ENCODE results near the gene WBP1.
"Not testable (repeated sequence)": the region's sequence is repeated elsewhere in the genome, so short reads cannot be mapped to it uniquely, and the experiment has no call there.

The WBP1 gene

GRCh38 chr2:74417197-74417596, 41.0 kb upstream of the WBP1 start:
- no peak overlapping the region for H3K4me3 ChIP-seq (ENCODE audit: control insufficient read depth, low read depth, low read length)
- DNase-seq (ENCODE audit: low read depth), result no peak
- TF ChIP-seq, protein P1, sequence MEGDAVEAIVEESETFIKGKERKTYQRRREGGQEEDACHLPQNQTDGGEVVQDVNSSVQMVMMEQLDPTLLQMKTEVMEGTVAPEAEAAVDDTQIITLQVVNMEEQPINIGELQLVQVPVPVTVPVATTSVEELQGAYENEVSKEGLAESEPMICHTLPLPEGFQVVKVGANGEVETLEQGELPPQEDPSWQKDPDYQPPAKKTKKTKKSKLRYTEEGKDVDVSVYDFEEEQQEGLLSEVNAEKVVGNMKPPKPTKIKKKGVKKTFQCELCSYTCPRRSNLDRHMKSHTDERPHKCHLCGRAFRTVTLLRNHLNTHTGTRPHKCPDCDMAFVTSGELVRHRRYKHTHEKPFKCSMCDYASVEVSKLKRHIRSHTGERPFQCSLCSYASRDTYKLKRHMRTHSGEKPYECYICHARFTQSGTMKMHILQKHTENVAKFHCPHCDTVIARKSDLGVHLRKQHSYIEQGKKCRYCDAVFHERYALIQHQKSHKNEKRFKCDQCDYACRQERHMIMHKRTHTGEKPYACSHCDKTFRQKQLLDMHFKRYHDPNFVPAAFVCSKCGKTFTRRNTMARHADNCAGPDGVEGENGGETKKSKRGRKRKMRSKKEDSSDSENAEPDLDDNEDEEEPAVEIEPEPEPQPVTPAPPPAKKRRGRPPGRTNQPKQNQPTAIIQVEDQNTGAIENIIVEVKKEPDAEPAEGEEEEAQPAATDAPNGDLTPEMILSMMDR (conservative IDR thresholded peaks at IDR 0.05; ENCODE audit: control insufficient read depth, insufficient read depth, low read depth, low read length), result no peak

DNA sequence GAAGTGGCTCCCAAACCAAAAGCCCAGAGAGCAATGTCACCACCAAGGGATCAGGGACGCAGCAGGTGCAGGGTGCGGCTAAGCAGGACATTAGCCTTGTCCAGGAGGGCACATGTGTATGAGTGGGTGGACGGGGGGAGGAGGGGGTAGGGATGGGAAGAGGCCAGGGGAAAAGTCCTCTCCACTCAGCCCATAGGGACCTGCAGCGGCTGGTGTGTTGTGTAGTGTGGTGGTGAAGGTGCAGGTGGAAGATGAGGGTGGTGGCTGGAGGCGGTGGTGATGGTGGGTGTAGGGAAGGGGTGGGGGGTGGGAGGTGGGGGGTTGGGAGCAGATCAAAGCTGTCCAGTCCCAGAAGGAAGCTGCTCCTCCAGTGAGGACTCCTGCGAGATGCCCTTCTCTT, 40.5 kb upstream of the WBP1 start:
- no peak overlapping the region for H3K4me3 ChIP-seq (ENCODE audit: control insufficient read depth, low read depth, low read length)
- TF ChIP-seq, protein P1 (conservative IDR thresholded peaks at IDR 0.05; ENCODE audit: control insufficient read depth, insufficient read depth, low read depth, low read length), result no peak
- no peak for DNase-seq (ENCODE audit: low read depth)

GRCh38 chr2:74418312-74418711, 39.9 kb upstream of the WBP1 start:
- no peak overlapping the region for H3K4me3 ChIP-seq (ENCODE audit: control insufficient read depth, low read depth, low read length)
- no peak for DNase-seq (ENCODE audit: low read depth)
- TF ChIP-seq, protein P1 (conservative IDR thresholded peaks at IDR 0.05; ENCODE audit: control insufficient read depth, insufficient read depth, low read depth, low read length), result no peak

DNA sequence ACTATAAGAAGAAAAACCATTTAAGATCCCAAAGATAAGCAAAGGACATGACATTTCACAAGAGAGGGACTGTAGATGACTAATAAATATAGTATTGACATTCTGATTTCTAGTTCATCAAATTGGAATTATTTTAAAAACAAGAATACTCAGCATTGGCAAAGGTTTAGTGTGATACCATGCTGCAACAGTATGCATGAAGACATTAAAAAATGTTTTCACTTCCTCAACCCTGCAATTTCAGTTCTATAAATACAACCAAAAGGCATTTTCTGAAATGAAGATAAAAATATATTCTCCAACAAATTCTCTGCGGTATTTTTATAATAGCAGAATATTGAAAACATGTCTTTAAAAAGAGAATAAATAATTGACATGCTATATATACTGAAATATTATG, 38.9 kb upstream of the WBP1 start:
- DNase-seq (ENCODE audit: low read depth), result no peak
- TF ChIP-seq, protein P1 (conservative IDR thresholded peaks at IDR 0.05; ENCODE audit: control insufficient read depth, insufficient read depth, low read depth, low read length), result no peak
- H3K4me3 ChIP-seq (ENCODE audit: control insufficient read depth, low read depth, low read length), result no peak overlapping the region

DNA sequence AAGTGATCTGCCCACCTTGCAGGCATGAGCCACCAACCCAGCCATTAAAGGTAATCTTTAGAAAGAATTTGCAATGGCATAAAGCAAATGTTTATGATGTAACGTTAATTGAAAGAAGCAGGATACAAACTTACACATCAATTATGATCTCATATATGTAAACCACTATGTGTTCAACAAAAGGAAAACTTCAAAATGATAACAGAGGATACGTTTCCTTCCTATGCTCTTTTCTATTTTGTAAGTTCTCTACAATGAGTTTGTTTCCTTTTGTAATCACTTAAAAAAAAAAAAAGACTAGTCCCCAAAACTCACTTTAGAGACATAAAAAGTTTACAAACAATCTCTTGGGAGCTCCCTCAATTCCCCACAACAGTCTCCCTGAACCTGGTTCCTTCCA, 38.2 kb upstream of the WBP1 start:
- TF ChIP-seq, protein P1 (conservative IDR thresholded peaks at IDR 0.05; ENCODE audit: control insufficient read depth, insufficient read depth, low read depth, low read length), result no peak
- no peak overlapping the region for H3K4me3 ChIP-seq (ENCODE audit: control insufficient read depth, low read depth, low read length)
- no peak for DNase-seq (ENCODE audit: low read depth)

DNA sequence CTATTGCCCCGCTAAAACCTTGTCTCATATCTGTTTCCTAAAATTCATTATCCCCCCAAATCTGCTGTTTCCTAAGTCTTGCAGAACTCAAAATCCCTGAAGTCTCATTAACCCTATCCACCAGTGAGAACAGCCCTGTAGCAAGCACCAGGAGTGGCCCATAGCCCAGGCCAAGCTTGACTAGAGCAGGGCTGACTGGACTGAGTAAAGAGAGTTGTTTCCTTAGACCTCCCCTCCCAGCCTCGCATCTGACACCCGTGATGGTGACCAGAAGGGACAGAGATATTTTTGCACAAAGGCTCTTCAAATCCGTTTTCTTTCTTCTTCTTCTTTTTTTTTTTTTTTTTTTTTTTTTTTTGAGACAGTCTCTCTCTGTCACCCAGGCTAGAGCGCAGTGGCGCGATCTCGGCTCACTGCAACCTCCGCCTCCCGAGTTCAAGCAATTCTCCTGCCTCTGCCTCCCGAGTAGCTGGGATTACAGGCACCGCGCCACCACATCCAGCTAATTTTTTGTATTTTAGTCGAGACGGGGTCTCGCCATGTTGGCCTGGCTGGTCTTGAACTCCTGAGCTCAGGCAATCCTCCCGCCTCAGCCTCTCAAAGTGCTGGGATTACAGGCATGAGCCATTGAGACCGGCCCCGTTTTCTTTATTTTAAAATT, 37.7 kb upstream of the WBP1 start:
- H3K4me3 ChIP-seq (ENCODE audit: control insufficient read depth, low read depth, low read length); DNase-seq (ENCODE audit: low read depth): not testable (repeated sequence)

- peak within 1 kb of the TSS; percentile 91 for H3K4me3 ChIP-seq (ENCODE audit: control insufficient read depth, low read depth, low read length)
- DNase-seq (ENCODE audit: low read depth), result peak; percentile 79
- TF ChIP-seq, protein P1 (conservative IDR thresholded peaks at IDR 0.05; ENCODE audit: control insufficient read depth, insufficient read depth, low read depth, low read length), result no peak
Observed at GRCh38 chr2:74421221-74421870, 36.9 kb upstream of the WBP1 start, which contains the start of the genes C2orf81 and WDR54. Gene C2orf81 (minus strand): TSS chr2:74421619. CDS start chr2:74421560, 59 bp downstream. Gene WDR54 (plus strand): TSS chr2:74421730. CDS start chr2:74422154, 424 bp downstream.
